ENCODE measurements around the gene OMP.

DNA sequence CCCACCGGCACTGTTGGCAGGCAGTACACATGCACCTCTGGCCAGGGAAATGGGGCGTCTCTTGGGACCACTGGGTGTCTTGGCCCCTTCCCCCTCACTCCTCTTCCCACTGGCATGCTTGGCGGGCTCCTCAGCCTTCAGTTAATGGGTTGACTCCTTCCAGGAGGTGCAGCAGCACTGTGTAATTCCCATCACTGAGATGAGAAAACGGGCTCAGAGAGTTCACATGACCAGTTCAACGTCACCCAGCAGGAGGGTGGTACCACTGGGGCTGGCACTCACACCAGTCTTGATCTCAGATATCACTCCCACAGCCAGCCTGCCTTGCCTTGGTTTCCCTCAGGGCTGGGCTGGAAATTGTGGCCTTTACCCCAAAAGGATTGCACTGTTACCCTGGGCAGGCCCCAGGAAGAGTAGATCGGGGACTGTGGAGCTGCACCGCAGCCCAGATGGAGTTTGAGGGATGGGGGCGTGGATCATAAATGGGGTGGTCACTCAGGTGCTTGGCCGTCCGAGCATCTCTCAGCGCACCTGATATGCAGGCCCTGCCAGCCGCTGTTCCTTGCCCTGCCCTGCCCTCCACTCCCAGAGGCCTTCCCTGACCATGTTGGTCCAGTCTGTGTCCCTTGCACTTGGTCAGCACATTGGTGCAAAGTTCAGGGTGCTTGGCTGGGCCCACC lies 18.9 kb upstream of the OMP start:
- TF ChIP-seq, protein P1, sequence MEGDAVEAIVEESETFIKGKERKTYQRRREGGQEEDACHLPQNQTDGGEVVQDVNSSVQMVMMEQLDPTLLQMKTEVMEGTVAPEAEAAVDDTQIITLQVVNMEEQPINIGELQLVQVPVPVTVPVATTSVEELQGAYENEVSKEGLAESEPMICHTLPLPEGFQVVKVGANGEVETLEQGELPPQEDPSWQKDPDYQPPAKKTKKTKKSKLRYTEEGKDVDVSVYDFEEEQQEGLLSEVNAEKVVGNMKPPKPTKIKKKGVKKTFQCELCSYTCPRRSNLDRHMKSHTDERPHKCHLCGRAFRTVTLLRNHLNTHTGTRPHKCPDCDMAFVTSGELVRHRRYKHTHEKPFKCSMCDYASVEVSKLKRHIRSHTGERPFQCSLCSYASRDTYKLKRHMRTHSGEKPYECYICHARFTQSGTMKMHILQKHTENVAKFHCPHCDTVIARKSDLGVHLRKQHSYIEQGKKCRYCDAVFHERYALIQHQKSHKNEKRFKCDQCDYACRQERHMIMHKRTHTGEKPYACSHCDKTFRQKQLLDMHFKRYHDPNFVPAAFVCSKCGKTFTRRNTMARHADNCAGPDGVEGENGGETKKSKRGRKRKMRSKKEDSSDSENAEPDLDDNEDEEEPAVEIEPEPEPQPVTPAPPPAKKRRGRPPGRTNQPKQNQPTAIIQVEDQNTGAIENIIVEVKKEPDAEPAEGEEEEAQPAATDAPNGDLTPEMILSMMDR (IDR thresholded peaks at IDR 0.05), result no peak
- TF ChIP-seq, protein P2, sequence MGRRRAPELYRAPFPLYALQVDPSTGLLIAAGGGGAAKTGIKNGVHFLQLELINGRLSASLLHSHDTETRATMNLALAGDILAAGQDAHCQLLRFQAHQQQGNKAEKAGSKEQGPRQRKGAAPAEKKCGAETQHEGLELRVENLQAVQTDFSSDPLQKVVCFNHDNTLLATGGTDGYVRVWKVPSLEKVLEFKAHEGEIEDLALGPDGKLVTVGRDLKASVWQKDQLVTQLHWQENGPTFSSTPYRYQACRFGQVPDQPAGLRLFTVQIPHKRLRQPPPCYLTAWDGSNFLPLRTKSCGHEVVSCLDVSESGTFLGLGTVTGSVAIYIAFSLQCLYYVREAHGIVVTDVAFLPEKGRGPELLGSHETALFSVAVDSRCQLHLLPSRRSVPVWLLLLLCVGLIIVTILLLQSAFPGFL (CRISPR knock-in tag; IDR thresholded peaks at IDR 0.05; ENCODE audit: borderline replicate concordance), result no peak
- TF ChIP-seq, protein P3, sequence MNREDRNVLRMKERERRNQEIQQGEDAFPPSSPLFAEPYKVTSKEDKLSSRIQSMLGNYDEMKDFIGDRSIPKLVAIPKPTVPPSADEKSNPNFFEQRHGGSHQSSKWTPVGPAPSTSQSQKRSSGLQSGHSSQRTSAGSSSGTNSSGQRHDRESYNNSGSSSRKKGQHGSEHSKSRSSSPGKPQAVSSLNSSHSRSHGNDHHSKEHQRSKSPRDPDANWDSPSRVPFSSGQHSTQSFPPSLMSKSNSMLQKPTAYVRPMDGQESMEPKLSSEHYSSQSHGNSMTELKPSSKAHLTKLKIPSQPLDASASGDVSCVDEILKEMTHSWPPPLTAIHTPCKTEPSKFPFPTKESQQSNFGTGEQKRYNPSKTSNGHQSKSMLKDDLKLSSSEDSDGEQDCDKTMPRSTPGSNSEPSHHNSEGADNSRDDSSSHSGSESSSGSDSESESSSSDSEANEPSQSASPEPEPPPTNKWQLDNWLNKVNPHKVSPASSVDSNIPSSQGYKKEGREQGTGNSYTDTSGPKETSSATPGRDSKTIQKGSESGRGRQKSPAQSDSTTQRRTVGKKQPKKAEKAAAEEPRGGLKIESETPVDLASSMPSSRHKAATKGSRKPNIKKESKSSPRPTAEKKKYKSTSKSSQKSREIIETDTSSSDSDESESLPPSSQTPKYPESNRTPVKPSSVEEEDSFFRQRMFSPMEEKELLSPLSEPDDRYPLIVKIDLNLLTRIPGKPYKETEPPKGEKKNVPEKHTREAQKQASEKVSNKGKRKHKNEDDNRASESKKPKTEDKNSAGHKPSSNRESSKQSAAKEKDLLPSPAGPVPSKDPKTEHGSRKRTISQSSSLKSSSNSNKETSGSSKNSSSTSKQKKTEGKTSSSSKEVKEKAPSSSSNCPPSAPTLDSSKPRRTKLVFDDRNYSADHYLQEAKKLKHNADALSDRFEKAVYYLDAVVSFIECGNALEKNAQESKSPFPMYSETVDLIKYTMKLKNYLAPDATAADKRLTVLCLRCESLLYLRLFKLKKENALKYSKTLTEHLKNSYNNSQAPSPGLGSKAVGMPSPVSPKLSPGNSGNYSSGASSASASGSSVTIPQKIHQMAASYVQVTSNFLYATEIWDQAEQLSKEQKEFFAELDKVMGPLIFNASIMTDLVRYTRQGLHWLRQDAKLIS (CRISPR knock-in tag; IDR thresholded peaks at IDR 0.05; ENCODE audit: borderline replicate concordance), result no peak
- TF ChIP-seq SP1 (CRISPR knock-in tag; conservative IDR thresholded peaks at IDR 0.05) (no peak), SMAD3 (CRISPR knock-in tag; IDR thresholded peaks at IDR 0.05; ENCODE audit: borderline replicate concordance) (no peak), ZNF423 (CRISPR knock-in tag; IDR thresholded peaks at IDR 0.05) (no peak), NR2C2 (CRISPR knock-in tag; IDR thresholded peaks at IDR 0.05) (no peak), ZNF263 (CRISPR knock-in tag; IDR thresholded peaks at IDR 0.05; ENCODE audit: low read depth) (no peak)
- TF ChIP-seq, protein P4, sequence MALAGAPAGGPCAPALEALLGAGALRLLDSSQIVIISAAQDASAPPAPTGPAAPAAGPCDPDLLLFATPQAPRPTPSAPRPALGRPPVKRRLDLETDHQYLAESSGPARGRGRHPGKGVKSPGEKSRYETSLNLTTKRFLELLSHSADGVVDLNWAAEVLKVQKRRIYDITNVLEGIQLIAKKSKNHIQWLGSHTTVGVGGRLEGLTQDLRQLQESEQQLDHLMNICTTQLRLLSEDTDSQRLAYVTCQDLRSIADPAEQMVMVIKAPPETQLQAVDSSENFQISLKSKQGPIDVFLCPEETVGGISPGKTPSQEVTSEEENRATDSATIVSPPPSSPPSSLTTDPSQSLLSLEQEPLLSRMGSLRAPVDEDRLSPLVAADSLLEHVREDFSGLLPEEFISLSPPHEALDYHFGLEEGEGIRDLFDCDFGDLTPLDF (CRISPR knock-in tag; IDR thresholded peaks at IDR 0.05), result no peak
- TF ChIP-seq, protein P5, sequence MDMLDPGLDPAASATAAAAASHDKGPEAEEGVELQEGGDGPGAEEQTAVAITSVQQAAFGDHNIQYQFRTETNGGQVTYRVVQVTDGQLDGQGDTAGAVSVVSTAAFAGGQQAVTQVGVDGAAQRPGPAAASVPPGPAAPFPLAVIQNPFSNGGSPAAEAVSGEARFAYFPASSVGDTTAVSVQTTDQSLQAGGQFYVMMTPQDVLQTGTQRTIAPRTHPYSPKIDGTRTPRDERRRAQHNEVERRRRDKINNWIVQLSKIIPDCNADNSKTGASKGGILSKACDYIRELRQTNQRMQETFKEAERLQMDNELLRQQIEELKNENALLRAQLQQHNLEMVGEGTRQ (CRISPR knock-in tag; IDR thresholded peaks at IDR 0.05), result no peak
- TF ChIP-seq, protein P6, sequence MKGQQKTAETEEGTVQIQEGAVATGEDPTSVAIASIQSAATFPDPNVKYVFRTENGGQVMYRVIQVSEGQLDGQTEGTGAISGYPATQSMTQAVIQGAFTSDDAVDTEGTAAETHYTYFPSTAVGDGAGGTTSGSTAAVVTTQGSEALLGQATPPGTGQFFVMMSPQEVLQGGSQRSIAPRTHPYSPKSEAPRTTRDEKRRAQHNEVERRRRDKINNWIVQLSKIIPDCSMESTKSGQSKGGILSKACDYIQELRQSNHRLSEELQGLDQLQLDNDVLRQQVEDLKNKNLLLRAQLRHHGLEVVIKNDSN (CRISPR knock-in tag; IDR thresholded peaks at IDR 0.05), result no peak
